LNCAP (cell line): Measurements from ENCODE around the gene PHKB.

Source experiments
- CTCF ChIP-seq: fragments of 450-650 bp; IDR thresholded peaks from 2 replicates; pipeline ENCODE4 v1.5.1; 2017; ENCODE audit warnings: mild to moderate bottlenecking

PHKB gene

GRCh38 chr16:47728205-47728604 lies 267.1 kb downstream of the PHKB start:
- no peak for TF ChIP-seq CTCF

GRCh38 chr16:47729701-47730100 lies 268.6 kb downstream of the PHKB start:
- no peak for TF ChIP-seq CTCF

- no peak for TF ChIP-seq CTCF
These were observed 270.1 kb downstream of the PHKB start for GRCh38 chr16:47731252-47731651.

GRCh38 chr16:47732122-47732521 lies 271.0 kb downstream of the PHKB start:
- no peak for TF ChIP-seq CTCF

- no peak for TF ChIP-seq CTCF
These were observed 271.5 kb downstream of the PHKB start for GRCh38 chr16:47732523-47733111.

- TF ChIP-seq CTCF = no peak
These were observed 273.1 kb downstream of the PHKB start for GRCh38 chr16:47734081-47734857.

- TF ChIP-seq CTCF = no peak
These were observed 274.0 kb downstream of the PHKB start for GRCh38 chr16:47734987-47735594.
